Mesothelial cell of epicardium (in vitro differentiated cells): ENCODE results near the gene SEMA4D. TPM values are rescaled to one million over a fixed set of nuclear protein-coding genes. Genes with fewer than 3 reads are reported as not detected.

Experiments used
- DNase-seq, 2 experiments: peaks; one replicate each; pipeline ENCODE4 v3.0.0; 2021; ENCODE audit warnings: low spot score in 2 of 2; ENCODE audit not compliant: unreplicated experiment in 2 of 2
- H3K27ac Mint-ChIP-seq: 2 replicates; pipeline ENCODE4 v1.8.0; 2021; ENCODE audit warnings: mixed read lengths
- H3K27me3 Mint-ChIP-seq: 2 replicates; pipeline ENCODE4 v1.8.0; 2021; ENCODE audit warnings: low read depth, mixed read lengths
- H3K36me3 Mint-ChIP-seq: 2 replicates; pipeline ENCODE4 v1.8.0; 2021; ENCODE audit warnings: mixed read lengths
- H3K4me1 Mint-ChIP-seq: 2 replicates; pipeline ENCODE4 v1.8.0; 2021; ENCODE audit warnings: mixed read lengths
- H3K4me3 Mint-ChIP-seq: 2 replicates; pipeline ENCODE4 v1.8.0; 2021; ENCODE audit warnings: mild to moderate bottlenecking, moderate library complexity, mixed read lengths
- H3K9me3 Mint-ChIP-seq: 2 replicates; pipeline ENCODE4 v1.8.0; 2021; ENCODE audit warnings: mixed read lengths
- total RNA-seq: library from RNA; stranded (reverse); gene quantifications from 3 replicates; pipeline ENCODE4 v1.2.1, GENCODE V29; 2021
- TF ChIP-seq, protein P1 (sequence below): fragments of 200-600 bp; sonication (generic); IDR thresholded peaks from one replicate; pipeline ENCODE4 v1.5.0; 2021; ENCODE audit warnings: antibody characterized with exemption; ENCODE audit not compliant: unreplicated experiment

SEMA4D gene
- total RNA-seq, 1 donor from 2014 or later, result 44.7 TPM

DNA sequence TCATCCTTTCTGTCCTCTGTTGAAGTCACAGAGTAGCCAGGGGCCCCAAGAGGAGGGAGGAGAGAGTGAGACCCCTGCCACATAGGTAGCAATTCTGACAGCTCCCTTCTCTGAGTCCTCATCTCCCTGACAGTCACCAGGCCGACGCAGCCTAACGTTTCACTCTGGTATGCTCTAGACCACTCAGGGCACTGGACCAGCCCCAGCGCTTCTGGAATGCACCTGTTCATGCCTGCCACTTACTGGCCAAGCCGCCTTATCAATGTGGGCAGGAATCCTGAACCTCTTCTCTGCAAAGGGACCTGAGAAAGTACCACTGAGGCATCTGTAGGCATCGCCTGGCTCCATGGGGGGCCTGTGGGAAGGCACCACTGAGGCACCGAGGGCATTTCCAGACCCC lies 129.4 kb downstream of the SEMA4D start:
- TF ChIP-seq, protein P1, sequence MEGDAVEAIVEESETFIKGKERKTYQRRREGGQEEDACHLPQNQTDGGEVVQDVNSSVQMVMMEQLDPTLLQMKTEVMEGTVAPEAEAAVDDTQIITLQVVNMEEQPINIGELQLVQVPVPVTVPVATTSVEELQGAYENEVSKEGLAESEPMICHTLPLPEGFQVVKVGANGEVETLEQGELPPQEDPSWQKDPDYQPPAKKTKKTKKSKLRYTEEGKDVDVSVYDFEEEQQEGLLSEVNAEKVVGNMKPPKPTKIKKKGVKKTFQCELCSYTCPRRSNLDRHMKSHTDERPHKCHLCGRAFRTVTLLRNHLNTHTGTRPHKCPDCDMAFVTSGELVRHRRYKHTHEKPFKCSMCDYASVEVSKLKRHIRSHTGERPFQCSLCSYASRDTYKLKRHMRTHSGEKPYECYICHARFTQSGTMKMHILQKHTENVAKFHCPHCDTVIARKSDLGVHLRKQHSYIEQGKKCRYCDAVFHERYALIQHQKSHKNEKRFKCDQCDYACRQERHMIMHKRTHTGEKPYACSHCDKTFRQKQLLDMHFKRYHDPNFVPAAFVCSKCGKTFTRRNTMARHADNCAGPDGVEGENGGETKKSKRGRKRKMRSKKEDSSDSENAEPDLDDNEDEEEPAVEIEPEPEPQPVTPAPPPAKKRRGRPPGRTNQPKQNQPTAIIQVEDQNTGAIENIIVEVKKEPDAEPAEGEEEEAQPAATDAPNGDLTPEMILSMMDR, result no peak
- no peaks in the 10 kb centered on the region for H3K4me1 Mint-ChIP-seq
- H3K9me3 Mint-ChIP-seq, result no peaks in the 10 kb centered on the region
- no peak overlapping the region for H3K27ac Mint-ChIP-seq
- H3K36me3 Mint-ChIP-seq, result no peaks in the 10 kb centered on the region
- no peaks in the 10 kb centered on the region for H3K27me3 Mint-ChIP-seq
- no peak overlapping the region for H3K4me3 Mint-ChIP-seq
- no peak for DNase-seq

DNA sequence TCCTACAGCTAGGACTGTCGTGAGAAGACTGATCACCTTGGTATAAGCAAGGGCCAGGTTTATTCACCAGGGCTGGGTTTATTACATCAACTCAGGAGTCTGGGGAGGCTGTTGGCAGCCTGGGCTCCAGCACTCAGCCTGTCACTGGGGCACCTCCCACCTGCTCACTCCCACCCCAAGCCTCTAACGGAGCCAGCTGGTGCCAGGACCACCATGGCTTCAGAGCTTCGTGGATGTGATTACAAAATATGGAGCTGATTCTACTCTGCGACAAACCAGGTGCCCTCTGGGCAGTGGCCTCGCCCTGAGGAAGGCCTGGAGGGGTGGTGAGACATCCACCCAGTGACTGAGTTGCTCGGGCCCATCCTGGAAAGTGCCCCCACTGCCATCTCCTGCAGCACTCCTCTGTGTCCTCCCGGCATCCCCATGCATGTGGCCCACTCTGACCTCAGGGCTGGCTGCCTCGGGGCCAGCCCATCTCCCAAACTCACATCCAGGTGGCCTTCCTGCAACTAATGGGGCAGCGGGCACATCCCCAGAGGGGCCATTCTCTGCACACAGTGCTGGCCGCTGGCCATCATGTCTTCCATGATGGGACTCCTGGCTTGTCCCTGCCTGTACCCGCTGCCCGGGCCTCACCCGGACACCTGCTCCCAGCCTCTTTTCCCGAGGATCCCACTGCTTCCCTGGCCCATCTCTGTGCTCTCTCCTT lies 130.0 kb downstream of the SEMA4D start:
- TF ChIP-seq, protein P1, result no peak
- DNase-seq, result no peak
- Mint-ChIP-seq H3K27me3 (no peaks in the 10 kb centered on the region), H3K4me1 (no peaks in the 10 kb centered on the region), H3K27ac (peak overlapping the region; percentile 25), H3K9me3 (no peaks in the 10 kb centered on the region), H3K36me3 (no peaks in the 10 kb centered on the region), H3K4me3 (no peak overlapping the region)

DNA sequence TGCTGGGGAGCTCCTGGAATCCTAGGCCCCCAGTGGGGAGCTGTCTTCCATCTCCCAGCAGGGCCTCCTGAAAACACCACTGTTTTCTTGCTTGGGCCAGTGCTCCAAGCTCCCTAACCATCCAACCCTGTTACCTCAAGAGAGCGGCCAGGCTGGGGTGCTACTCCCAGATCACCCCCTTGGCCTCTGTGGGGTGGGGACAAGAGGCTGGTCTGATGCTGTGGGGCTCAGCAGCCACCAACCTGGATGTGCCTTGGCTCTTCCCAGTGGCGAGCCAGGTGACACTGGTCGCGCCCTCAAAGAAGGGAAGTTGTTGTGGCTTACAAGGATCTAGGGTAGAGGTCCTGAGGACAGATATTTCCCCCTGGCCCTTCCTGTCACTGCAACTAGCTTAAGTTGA lies 130.6 kb downstream of the SEMA4D start:
- Mint-ChIP-seq H3K9me3 (no peaks in the 10 kb centered on the region), H3K4me1 (no peaks in the 10 kb centered on the region), H3K27me3 (no peaks in the 10 kb centered on the region), H3K4me3 (no peak overlapping the region), H3K36me3 (no peaks in the 10 kb centered on the region), H3K27ac (no peak overlapping the region)
- no peak for DNase-seq
- TF ChIP-seq, protein P1, result no peak

DNA sequence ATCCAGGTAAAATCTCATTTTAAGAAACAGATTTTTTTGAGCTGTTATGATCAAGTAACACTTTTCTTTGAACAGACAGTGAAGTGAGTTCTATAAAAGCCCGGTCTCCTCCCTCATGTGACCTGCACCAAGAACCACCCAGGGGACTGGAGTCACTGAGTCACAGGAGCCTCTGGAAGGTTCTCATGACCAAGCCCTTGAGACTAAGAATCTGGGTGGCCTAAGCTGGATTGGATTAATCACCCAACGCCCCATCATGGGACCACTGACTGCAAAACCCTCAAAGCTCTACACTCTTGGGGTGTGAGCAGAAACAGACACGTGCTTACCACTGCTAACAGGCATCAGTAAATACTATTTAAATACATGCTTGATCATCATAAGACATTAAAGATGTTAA lies 131.2 kb downstream of the SEMA4D start:
- no peak overlapping the region for H3K4me3 Mint-ChIP-seq
- TF ChIP-seq, protein P1, result no peak

DNA sequence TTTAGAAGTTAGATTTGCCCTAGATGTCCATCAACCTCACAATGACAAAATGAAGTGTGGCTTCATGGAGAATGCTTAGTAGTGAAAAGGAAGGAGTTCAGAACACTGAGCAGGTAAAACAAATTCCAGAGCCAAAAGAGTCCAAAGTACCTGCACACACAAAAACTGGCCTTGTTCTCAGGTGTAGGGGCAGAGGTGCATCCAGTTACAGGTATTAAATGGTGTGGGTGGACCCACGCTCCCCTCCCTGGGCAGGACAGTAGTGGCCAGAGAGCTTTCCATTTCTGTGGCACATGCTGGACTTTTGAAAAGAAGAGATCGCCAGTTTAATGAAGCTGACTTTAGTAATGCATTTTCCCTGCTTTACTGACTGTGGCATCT lies 132.4 kb downstream of the SEMA4D start:
- no peaks in the 10 kb centered on the region for H3K9me3 Mint-ChIP-seq
- H3K27ac Mint-ChIP-seq, result no peak overlapping the region
- H3K27me3 Mint-ChIP-seq, result no peaks in the 10 kb centered on the region
- H3K36me3 Mint-ChIP-seq, result peaks cover 13% of the 10 kb centered on the region
- TF ChIP-seq, protein P1, result no peak
- H3K4me3 Mint-ChIP-seq, result no peak overlapping the region
- DNase-seq, result no peak
- peaks cover 1% of the 10 kb centered on the region for H3K4me1 Mint-ChIP-seq

More for the DNA sequence above, 131.2 kb downstream of the SEMA4D start:
- H3K4me1 Mint-ChIP-seq, result no peaks in the 10 kb centered on the region
- no peaks in the 10 kb centered on the region for H3K27me3 Mint-ChIP-seq
- H3K27ac Mint-ChIP-seq, result no peak overlapping the region
- no peak for DNase-seq
- H3K9me3 Mint-ChIP-seq, result no peaks in the 10 kb centered on the region
- H3K36me3 Mint-ChIP-seq, result peaks cover 2% of the 10 kb centered on the region
